HepG2 (cell line): ENCODE data around the gene C12orf43. TPM values are rescaled to one million over a fixed set of nuclear protein-coding genes. Genes with fewer than 3 reads are reported as not detected.

Source experiments
- MATR3 ChIP-seq: sonication (generic); formaldehyde crosslinking; IDR thresholded peaks from 2 replicates; pipeline ENCODE4 v1.4.0; 2020; ENCODE audit warnings: missing genetic modification reagents
- NFE2L2 ChIP-seq: fragments of 150-350 bp; IDR thresholded peaks from 2 replicates; pipeline ENCODE4 v1.6.1; 2014; ENCODE audit warnings: low read length
- TOPORS ChIP-seq: sonication (generic); formaldehyde crosslinking; IDR thresholded peaks from 2 replicates; pipeline ENCODE4 v1.8.0; 2023; ENCODE audit warnings: mild to moderate bottlenecking, missing genetic modification reagents
- U2AF2 ChIP-seq: fragments of 200-400 bp; formaldehyde crosslinking; IDR thresholded peaks from 2 replicates; pipeline ENCODE4 v1.6.1; 2017; ENCODE audit warnings: low read depth, mild to moderate bottlenecking, low read length
- USF2 ChIP-seq, 2 experiments: sonication (generic) in 1 of 2; formaldehyde crosslinking in 1 of 2; IDR thresholded peaks; 2 replicates each; pipeline versions ENCODE4 v1.5.1 to v1.6.1; 2011 to 2020; ENCODE audit warnings: borderline replicate concordance in 1 of 2, low read depth in 1 of 2, low read length in 1 of 2, mild to moderate bottlenecking in 1 of 2, missing genetic modification reagents in 1 of 2, moderate library complexity in 1 of 2
- YEATS2 ChIP-seq: sonication (generic); formaldehyde crosslinking; IDR thresholded peaks from 2 replicates; pipeline ENCODE4 v1.4.0; 2020; ENCODE audit warnings: missing genetic modification reagents, borderline replicate concordance
- ZFP37 ChIP-seq: sonication (generic); formaldehyde crosslinking; IDR thresholded peaks from 2 replicates; pipeline ENCODE4 v1.4.0; 2020; ENCODE audit warnings: missing genetic modification reagents, borderline replicate concordance
- ZHX2 ChIP-seq, 2 experiments: sonication (generic) in 1 of 2; formaldehyde crosslinking in 1 of 2; IDR thresholded peaks; 2 replicates each; pipeline versions ENCODE4 v1.6.1 to v1.9.0; 2014 to 2022; ENCODE audit warnings: antibody characterized with exemption in 1 of 2, borderline replicate concordance in 1 of 2, inconsistent platforms in 1 of 2, low read depth in 1 of 2, missing genetic modification reagents in 1 of 2
- ZMYM3 ChIP-seq: sonication (generic); formaldehyde crosslinking; IDR thresholded peaks from 2 replicates; pipeline ENCODE4 v1.5.1; 2020; ENCODE audit warnings: mild to moderate bottlenecking, missing genetic modification reagents
- ZNF136 ChIP-seq: sonication (generic); formaldehyde crosslinking; IDR thresholded peaks from 2 replicates; pipeline ENCODE4 v1.8.1; 2022; ENCODE audit warnings: low read depth, mild to moderate bottlenecking, moderate library complexity, missing genetic modification reagents
- ZNF317 ChIP-seq: sonication (generic); formaldehyde crosslinking; IDR thresholded peaks from 2 replicates; pipeline ENCODE4 v1.5.0; 2020; ENCODE audit warnings: mild to moderate bottlenecking, missing genetic modification reagents
- ZNF367 ChIP-seq: sonication (generic); formaldehyde crosslinking; IDR thresholded peaks from 2 replicates; pipeline ENCODE4 v1.4.0; 2020; ENCODE audit warnings: missing genetic modification reagents, borderline replicate concordance
- ZNF44 ChIP-seq: sonication (generic); formaldehyde crosslinking; IDR thresholded peaks from 2 replicates; pipeline ENCODE4 v1.5.1; 2020; ENCODE audit warnings: mild to moderate bottlenecking, missing genetic modification reagents
- polyA plus RNA-seq, 8 experiments: library from polyadenylated mRNA; depleted of rRNA in 3 of 8; stranded (reverse) in 7 of 8; unstranded in 1 of 8; fragments of >200 nt; fragmentation: Illumina TruSeq in 4 of 8; extraction: Trizol in 4 of 8; gene quantifications; 2 replicates each; pipeline versions ENCODE4 v1.2.1 to v1.2.3, GENCODE V29; 2011 to 2016; ENCODE audit warnings: low read depth in 4 of 8, missing spikeins in 1 of 8, mixed read lengths in 1 of 8; ENCODE audit not compliant: insufficient read depth in 1 of 8
- total RNA-seq, 5 experiments: library from RNA; depleted of rRNA; stranded (reverse); fragments of >200 nt; fragmentation: Illumina TruSeq; extraction: Trizol; gene quantifications; 2 replicates each; pipeline ENCODE4 v1.2.3, GENCODE V29; 2016; ENCODE audit warnings: low read depth in 1 of 5
- TF ChIP-seq, protein P1 (sequence below): sonication (generic); formaldehyde crosslinking; conservative IDR thresholded peaks from 2 replicates; pipeline ENCODE4 v1.8.0; 2022; ENCODE audit warnings: low read depth, missing genetic modification reagents
- TF ChIP-seq, protein P2 (sequence below): IDR thresholded peaks from 2 replicates; pipeline ENCODE4 v1.6.1; 2016; ENCODE audit warnings: missing genetic modification reagents, missing compliant biosample characterization

Gene C12orf43
- total and polyA plus RNA-seq, 2 of the 13 experiments (the other 11 are each of a cell fraction or from before 2014, with no cell fraction given): 7.9 to 11.1 TPM

DNA sequence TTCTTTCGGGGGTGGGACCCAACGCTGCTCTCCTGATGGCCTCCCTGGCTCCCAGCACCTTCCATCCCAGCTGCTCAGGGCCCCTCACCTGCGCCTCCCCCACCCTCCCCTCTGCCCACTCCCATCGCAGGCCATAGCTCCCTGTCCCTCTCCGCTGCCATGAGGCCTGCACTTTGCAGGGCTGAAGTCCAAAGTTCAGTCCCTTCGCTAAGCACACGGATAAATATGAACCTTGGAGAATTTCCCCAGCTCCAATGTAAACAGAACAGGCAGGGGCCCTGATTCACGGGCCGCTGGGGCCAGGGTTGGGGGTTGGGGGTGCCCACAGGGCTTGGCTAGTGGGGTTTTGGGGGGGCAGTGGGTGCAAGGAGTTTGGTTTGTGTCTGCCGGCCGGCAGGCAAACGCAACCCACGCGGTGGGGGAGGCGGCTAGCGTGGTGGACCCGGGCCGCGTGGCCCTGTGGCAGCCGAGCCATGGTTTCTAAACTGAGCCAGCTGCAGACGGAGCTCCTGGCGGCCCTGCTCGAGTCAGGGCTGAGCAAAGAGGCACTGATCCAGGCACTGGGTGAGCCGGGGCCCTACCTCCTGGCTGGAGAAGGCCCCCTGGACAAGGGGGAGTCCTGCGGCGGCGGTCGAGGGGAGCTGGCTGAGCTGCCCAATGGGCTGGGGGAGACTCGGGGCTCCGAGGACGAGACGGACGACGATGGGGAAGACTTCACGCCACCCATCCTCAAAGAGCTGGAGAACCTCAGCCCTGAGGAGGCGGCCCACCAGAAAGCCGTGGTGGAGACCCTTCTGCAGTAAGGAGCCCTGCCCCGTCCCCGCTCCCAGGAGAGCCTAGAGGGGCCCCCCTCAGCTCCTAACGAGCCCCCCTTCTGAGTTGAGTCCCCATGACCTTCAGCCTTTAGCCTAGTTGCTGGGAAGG is 37.7 kb downstream of the C12orf43 start, which contains the start of gene HNF1A (continued):
- TF ChIP-seq YEATS2 (CRISPR knock-in tag): peak; percentile 62
- TF ChIP-seq ZNF44: no peak
- TF ChIP-seq, protein P1, sequence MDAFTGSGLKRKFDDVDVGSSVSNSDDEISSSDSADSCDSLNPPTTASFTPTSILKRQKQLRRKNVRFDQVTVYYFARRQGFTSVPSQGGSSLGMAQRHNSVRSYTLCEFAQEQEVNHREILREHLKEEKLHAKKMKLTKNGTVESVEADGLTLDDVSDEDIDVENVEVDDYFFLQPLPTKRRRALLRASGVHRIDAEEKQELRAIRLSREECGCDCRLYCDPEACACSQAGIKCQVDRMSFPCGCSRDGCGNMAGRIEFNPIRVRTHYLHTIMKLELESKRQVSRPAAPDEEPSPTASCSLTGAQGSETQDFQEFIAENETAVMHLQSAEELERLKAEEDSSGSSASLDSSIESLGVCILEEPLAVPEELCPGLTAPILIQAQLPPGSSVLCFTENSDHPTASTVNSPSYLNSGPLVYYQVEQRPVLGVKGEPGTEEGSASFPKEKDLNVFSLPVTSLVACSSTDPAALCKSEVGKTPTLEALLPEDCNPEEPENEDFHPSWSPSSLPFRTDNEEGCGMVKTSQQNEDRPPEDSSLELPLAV (CRISPR knock-in tag): no peak
- no peak for TF ChIP-seq ZNF367 (CRISPR knock-in tag)
- TF ChIP-seq ZNF317 (CRISPR knock-in tag): peak; percentile 79
- no peak for TF ChIP-seq USF2 (IDR thresholded peaks at IDR 0.05; ENCODE audit: low read depth, low read length)
- no peak for TF ChIP-seq USF2 (CRISPR knock-in tag; IDR thresholded peaks at IDR 0.05; ENCODE audit: borderline replicate concordance)
- TF ChIP-seq TOPORS (CRISPR knock-in tag): no peak
- TF ChIP-seq ZMYM3 (CRISPR knock-in tag): peak; percentile 66; the same call in 1 of the 2 replicates
- TF ChIP-seq U2AF2: no peak
- peak; percentile 59 for TF ChIP-seq ZHX2 (IDR thresholded peaks at IDR 0.05; ENCODE audit: low read depth)
- TF ChIP-seq ZHX2 (CRISPR knock-in tag; IDR thresholded peaks at IDR 0.05; ENCODE audit: borderline replicate concordance): no peak
- no peak for TF ChIP-seq NFE2L2
- no peak for TF ChIP-seq MATR3 (CRISPR knock-in tag)
- no peak for TF ChIP-seq ZFP37 (CRISPR knock-in tag)
- no peak; the same call in 1 of the 2 replicates for TF ChIP-seq ZNF136 (CRISPR knock-in tag)
- TF ChIP-seq, protein P2, sequence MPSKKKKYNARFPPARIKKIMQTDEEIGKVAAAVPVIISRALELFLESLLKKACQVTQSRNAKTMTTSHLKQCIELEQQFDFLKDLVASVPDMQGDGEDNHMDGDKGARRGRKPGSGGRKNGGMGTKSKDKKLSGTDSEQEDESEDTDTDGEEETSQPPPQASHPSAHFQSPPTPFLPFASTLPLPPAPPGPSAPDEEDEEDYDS (CRISPR knock-in tag): peak; percentile 87
